Progenitor cell of endocrine pancreas (in vitro differentiated cells): ENCODE results near the gene PTGER3. TPM values are rescaled to one million over a fixed set of nuclear protein-coding genes. Genes with fewer than 3 reads are reported as not detected.

Experiments
- DNase-seq: peaks from one replicate; pipeline ENCODE4 v3.0.0; 2021; ENCODE audit warnings: low spot score; ENCODE audit not compliant: unreplicated experiment
- H3K27ac Mint-ChIP-seq: 2 replicates; pipeline ENCODE4 v1.8.0; 2021; ENCODE audit warnings: mild to moderate bottlenecking, moderate library complexity, mixed read lengths
- H3K27me3 Mint-ChIP-seq: 2 replicates; pipeline ENCODE4 v1.8.0; 2021; ENCODE audit warnings: mixed read lengths
- H3K36me3 Mint-ChIP-seq: 2 replicates; pipeline ENCODE4 v1.8.0; 2022; ENCODE audit warnings: mixed read lengths; ENCODE audit not compliant: insufficient read depth
- H3K4me1 Mint-ChIP-seq: 2 replicates; pipeline ENCODE4 v1.8.0; 2021; ENCODE audit warnings: low read depth, mixed read lengths
- H3K4me3 Mint-ChIP-seq: 2 replicates; pipeline ENCODE4 v1.8.0; 2021; ENCODE audit warnings: low read depth, mild to moderate bottlenecking, moderate library complexity, mixed read lengths
- H3K9me3 Mint-ChIP-seq: 2 replicates; pipeline ENCODE4 v1.8.0; 2021; ENCODE audit warnings: low read depth, mixed read lengths
- total RNA-seq: library from RNA; stranded (reverse); gene quantifications from 2 replicates; pipeline ENCODE4 v1.2.1, GENCODE V29; 2021
- TF ChIP-seq, protein P1 (sequence below): fragments of 200-600 bp; sonication (generic); IDR thresholded peaks from one replicate; pipeline ENCODE4 v1.5.0; 2021; ENCODE audit warnings: antibody characterized with exemption, mild to moderate bottlenecking; ENCODE audit not compliant: unreplicated experiment

Gene PTGER3
- total RNA-seq, 1 donor from 2014 or later = 3.1 TPM

DNA sequence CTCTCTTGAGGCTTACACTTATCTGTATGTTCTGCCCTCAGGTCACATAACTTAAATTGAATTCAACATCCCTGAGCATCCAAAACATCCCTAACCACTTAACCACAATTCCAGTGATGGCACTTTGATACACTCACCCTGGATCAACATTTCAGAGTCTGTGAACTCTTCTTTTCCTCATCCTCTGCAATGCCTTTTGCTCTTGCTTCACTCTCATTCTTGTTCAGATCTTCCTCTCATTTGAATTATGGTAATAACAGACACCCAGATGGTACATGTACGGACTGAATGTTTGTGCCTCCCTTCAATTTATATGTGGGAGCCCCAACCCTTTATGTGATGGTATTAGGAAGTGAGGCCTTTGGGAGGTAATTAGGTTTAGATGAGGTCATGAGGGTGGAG is 33.4 kb downstream of the PTGER3 start:
- H3K9me3 Mint-ChIP-seq = no peaks in the 10 kb centered on the region
- H3K4me3 Mint-ChIP-seq = no peak overlapping the region
- TF ChIP-seq, protein P1, sequence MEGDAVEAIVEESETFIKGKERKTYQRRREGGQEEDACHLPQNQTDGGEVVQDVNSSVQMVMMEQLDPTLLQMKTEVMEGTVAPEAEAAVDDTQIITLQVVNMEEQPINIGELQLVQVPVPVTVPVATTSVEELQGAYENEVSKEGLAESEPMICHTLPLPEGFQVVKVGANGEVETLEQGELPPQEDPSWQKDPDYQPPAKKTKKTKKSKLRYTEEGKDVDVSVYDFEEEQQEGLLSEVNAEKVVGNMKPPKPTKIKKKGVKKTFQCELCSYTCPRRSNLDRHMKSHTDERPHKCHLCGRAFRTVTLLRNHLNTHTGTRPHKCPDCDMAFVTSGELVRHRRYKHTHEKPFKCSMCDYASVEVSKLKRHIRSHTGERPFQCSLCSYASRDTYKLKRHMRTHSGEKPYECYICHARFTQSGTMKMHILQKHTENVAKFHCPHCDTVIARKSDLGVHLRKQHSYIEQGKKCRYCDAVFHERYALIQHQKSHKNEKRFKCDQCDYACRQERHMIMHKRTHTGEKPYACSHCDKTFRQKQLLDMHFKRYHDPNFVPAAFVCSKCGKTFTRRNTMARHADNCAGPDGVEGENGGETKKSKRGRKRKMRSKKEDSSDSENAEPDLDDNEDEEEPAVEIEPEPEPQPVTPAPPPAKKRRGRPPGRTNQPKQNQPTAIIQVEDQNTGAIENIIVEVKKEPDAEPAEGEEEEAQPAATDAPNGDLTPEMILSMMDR = no peak
- no peaks in the 10 kb centered on the region for H3K27me3 Mint-ChIP-seq
- H3K36me3 Mint-ChIP-seq = no peaks in the 10 kb centered on the region
- peaks cover under 1% of the 10 kb centered on the region for H3K4me1 Mint-ChIP-seq
- H3K27ac Mint-ChIP-seq = no peak overlapping the region
- DNase-seq = no peak

DNA sequence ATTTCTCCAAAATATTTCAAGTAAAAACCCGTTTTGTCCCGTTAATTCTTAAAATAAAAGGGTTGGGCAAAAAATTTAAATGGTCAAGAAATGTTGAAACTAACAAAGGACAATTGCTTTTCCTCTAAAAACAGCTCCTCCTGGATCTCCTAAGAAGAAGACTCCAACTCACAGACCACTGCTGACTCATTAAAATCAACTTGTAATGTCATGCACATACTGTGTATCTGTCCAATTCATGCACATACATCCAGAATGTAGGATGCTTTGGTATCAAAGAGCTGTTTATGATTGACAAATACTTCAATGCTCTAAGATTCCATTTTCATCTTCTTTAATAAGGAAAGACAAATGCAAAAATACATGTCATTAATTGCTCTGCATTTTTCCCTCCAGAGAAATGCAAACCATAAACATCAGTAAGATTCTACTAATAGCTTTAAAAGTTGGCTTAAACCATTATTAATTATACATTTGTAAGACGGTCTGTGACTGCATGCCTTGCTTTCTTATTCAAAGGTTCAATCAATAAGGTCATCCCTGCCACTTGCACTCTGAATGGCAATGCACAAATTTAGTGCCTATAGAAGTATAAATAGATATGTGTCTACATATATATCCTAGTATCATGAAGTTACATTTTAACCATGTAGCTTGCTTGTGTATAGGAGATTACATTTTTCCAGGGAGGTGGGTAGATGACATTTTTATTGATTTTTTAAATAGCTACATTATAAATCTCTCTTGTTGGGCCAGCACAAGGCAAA is 44.7 kb downstream of the PTGER3 start:
- H3K27ac Mint-ChIP-seq = no peak overlapping the region
- no peak for DNase-seq
- no peaks in the 10 kb centered on the region for H3K27me3 Mint-ChIP-seq
- peaks cover 27% of the 10 kb centered on the region for H3K4me1 Mint-ChIP-seq
- H3K36me3 Mint-ChIP-seq = no peaks in the 10 kb centered on the region
- TF ChIP-seq, protein P1 = no peak
- no peaks in the 10 kb centered on the region for H3K9me3 Mint-ChIP-seq
- H3K4me3 Mint-ChIP-seq = no peak overlapping the region

- H3K4me1 Mint-ChIP-seq = peaks cover 27% of the 10 kb centered on the region
- DNase-seq = no peak
- H3K9me3 Mint-ChIP-seq = no peaks in the 10 kb centered on the region
- H3K27ac Mint-ChIP-seq = no peak overlapping the region
- TF ChIP-seq, protein P1 = no peak
- no peaks in the 10 kb centered on the region for H3K36me3 Mint-ChIP-seq
- no peak overlapping the region for H3K4me3 Mint-ChIP-seq
- H3K27me3 Mint-ChIP-seq = no peaks in the 10 kb centered on the region
Measured at GRCh38 chr1:71001624-71002023, 46.0 kb downstream of the PTGER3 start.

DNA sequence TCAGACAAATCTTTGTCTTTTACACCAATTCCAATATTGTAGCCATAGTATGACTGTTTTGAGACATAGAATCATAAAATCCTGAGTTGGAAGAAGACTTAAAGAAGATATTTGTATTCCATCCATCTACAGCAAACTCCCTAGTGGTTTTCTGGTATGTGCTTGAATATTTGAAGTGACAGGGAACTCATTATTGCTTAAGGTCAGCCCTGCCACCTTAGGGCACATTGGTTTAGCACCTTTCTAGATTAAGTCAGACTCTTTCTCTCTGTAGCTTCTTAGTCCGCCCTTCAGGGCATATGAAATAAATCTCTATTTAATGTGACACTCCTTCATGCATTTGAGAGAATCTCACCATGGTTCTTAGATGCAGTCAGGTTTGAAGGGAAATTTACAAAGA is 49.8 kb downstream of the PTGER3 start:
- H3K4me1 Mint-ChIP-seq = peaks cover 19% of the 10 kb centered on the region

GRCh38 chr1:70994753-70995268 is 52.8 kb downstream of the PTGER3 start:
- H3K9me3 Mint-ChIP-seq = no peaks in the 10 kb centered on the region
- H3K27me3 Mint-ChIP-seq = peaks cover 14% of the 10 kb centered on the region
- DNase-seq = no peak
- peaks cover 21% of the 10 kb centered on the region for H3K4me1 Mint-ChIP-seq
- no peak overlapping the region for H3K27ac Mint-ChIP-seq
- TF ChIP-seq, protein P1 = no peak
- H3K4me3 Mint-ChIP-seq = no peak overlapping the region
- H3K36me3 Mint-ChIP-seq = no peaks in the 10 kb centered on the region

More for the DNA sequence above, 49.8 kb downstream of the PTGER3 start:
- no peaks in the 10 kb centered on the region for H3K9me3 Mint-ChIP-seq
- TF ChIP-seq, protein P1 = no peak
- peaks cover 10% of the 10 kb centered on the region for H3K27me3 Mint-ChIP-seq
- H3K4me3 Mint-ChIP-seq = no peak overlapping the region
- H3K36me3 Mint-ChIP-seq = no peaks in the 10 kb centered on the region
- H3K27ac Mint-ChIP-seq = no peak overlapping the region
- no peak for DNase-seq
